HepG2 (cell line): ENCODE results near the gene IL32. TPM values are rescaled to one million over a fixed set of nuclear protein-coding genes. Genes with fewer than 3 reads are reported as not detected.

ENCODE experiments used
- ATAC-seq: fragments of 200-7000 bp; cut with Tn5 transposase; 3 replicates; pipeline ENCODE4 v1.9.1; 2020; ENCODE audit warnings: mild to moderate bottlenecking, moderate library complexity
- BruUV-seq: library from RNA; stranded (reverse); fragments of 400-500 nt; replicated peaks from 2 replicates; lab custom pipeline; 2021; lab: Mats Ljungman, UMichigan
- CTCF ChIA-PET: fragments of 300-600 bp; formaldehyde crosslinking; extraction: SDS; loops from one replicate; lab custom pipeline; 2021; ENCODE audit warnings: low total read pairs, inconsistent platforms, low intra/inter-chr PET ratio; lab: Yijun Ruan, JAX
- POLR2A ChIA-PET: fragments of 350-600 bp; sonication (Branson Sonifier 250); formaldehyde crosslinking; loops from one replicate; lab custom pipeline; 2020; ENCODE audit warnings: antibody characterized with exemption, inconsistent platforms; lab: Yijun Ruan, JAX
- DNase-seq: peaks from one replicate; pipeline ENCODE4 v3.0.0-alpha.2; 2015; ENCODE audit warnings: low spot score
- FAIRE-seq: peaks from 3 replicates; lab custom pipeline; 2011; peaks lifted over from hg19 to GRCh38; lab: Jason Lieb, UNC
- H2AFZ ChIP-seq: one replicate; pipeline ENCODE4 v1.6.1; 2011; ENCODE audit warnings: low read length, inconsistent platforms
- H3K27ac ChIP-seq: fragments of 300-600 bp; 3 replicates; pipeline ENCODE4 v1.8.0; 2011; ENCODE audit warnings: mixed run types, mild to moderate bottlenecking, mixed read lengths, low read length, inconsistent platforms; ENCODE audit not compliant: insufficient read depth; ENCODE audit errors: extremely low read length
- H3K27me3 ChIP-seq, 2 experiments: fragments of 200-600 bp in 1 of 2; 2 replicates in 1 of 2; 3 replicates in 1 of 2; pipeline versions ENCODE4 v1.6.0 to v1.8.0; 2011; ENCODE audit warnings: low read length in 2 of 2, mild to moderate bottlenecking in 2 of 2, moderate library complexity in 2 of 2, inconsistent platforms in 1 of 2; ENCODE audit not compliant: insufficient read depth in 2 of 2, control insufficient read depth in 1 of 2
- H3K36me3 ChIP-seq, 2 experiments: fragments of 200-600 bp in 1 of 2; replicated peaks in 1 of 2; 2 replicates in 1 of 2; 3 replicates in 1 of 2; pipeline versions ENCODE4 v1.5.1 to v1.8.0; 2011; ENCODE audit warnings: low read length in 2 of 2, inconsistent platforms in 1 of 2; ENCODE audit not compliant: insufficient read depth in 2 of 2, control insufficient read depth in 1 of 2
- H3K4me1 ChIP-seq: 2 replicates; pipeline ENCODE4 v1.5.1; 2012; ENCODE audit warnings: low read length, inconsistent platforms; ENCODE audit not compliant: insufficient read depth
- H3K4me2 ChIP-seq: 2 replicates; pipeline ENCODE4 v1.6.0; 2011; ENCODE audit warnings: low read depth, low read length, inconsistent platforms
- H3K4me3 ChIP-seq, 3 experiments: fragments of 200-600 bp in 1 of 3; sonication (generic), shearing (Covaris generic) in 1 of 3; replicated peaks in 1 of 3; 2 replicates each; pipeline ENCODE4 v1.5.1; 2011 to 2016; ENCODE audit warnings: low read length in 3 of 3, inconsistent platforms in 2 of 3, low read depth in 2 of 3, mild to moderate bottlenecking in 2 of 3, control low read depth in 1 of 3, mixed read lengths in 1 of 3; ENCODE audit not compliant: insufficient read depth in 1 of 3
- H3K79me2 ChIP-seq: one replicate; pipeline ENCODE4 v1.6.1; 2011; ENCODE audit warnings: low read length, inconsistent platforms; ENCODE audit not compliant: insufficient read depth
- H3K9ac ChIP-seq: 2 replicates; pipeline ENCODE4 v1.6.0; 2011; ENCODE audit warnings: mild to moderate bottlenecking, low read depth, low read length, inconsistent platforms; ENCODE audit not compliant: insufficient read depth
- H3K9me3 ChIP-seq: 2 replicates; pipeline ENCODE4 v1.5.1; 2012; ENCODE audit warnings: mild to moderate bottlenecking, low read length
- H4K20me1 ChIP-seq: 2 replicates; pipeline ENCODE4 v1.6.0; 2011; ENCODE audit warnings: inconsistent platforms, mild to moderate bottlenecking, low read length, moderate library complexity; ENCODE audit not compliant: insufficient read depth
- BATF2 ChIP-seq: sonication (generic); formaldehyde crosslinking; IDR thresholded peaks from 2 replicates; pipeline ENCODE4 v1.8.0; 2022; ENCODE audit warnings: mild to moderate bottlenecking, missing genetic modification reagents, moderate library complexity
- FOXP4 ChIP-seq: sonication (generic); formaldehyde crosslinking; IDR thresholded peaks from 2 replicates; pipeline ENCODE4 v1.4.0; 2020; ENCODE audit warnings: missing genetic modification reagents
- MAX ChIP-seq: IDR thresholded peaks from 2 replicates; pipeline ENCODE4 v1.6.1; 2012; ENCODE audit warnings: inconsistent platforms
- ZNF263 ChIP-seq: sonication (generic); formaldehyde crosslinking; IDR thresholded peaks from 2 replicates; pipeline ENCODE4 v1.4.0; 2020; ENCODE audit warnings: missing genetic modification reagents
- ZNF652 ChIP-seq: IDR thresholded peaks from 2 replicates; pipeline ENCODE4 v1.6.1; 2016; ENCODE audit warnings: low read depth, borderline replicate concordance
- ZNF687 ChIP-seq: sonication (generic); formaldehyde crosslinking; IDR thresholded peaks from 2 replicates; pipeline ENCODE4 v1.5.1; 2020; ENCODE audit warnings: mild to moderate bottlenecking, missing genetic modification reagents, moderate library complexity
- WGBS: methylation state at CpG from one replicate; pipeline ENCODE4 v1.1.6; 2017; ENCODE audit warnings: low lambda C conversion rate; 5-methylcytosine and 5-hydroxymethylcytosine counted together
- in situ Hi-C: cut with HindIII; loops from 2 replicates; pipeline ENCODE4 v1.10.0; 2017; ENCODE audit warnings: low pct_unique_long_range_greater_than_20kb; ENCODE audit not compliant: extremely low pct_ligation_motif_present
- intact Hi-C: fragments of 100-400 bp; cut with micrococcal nuclease; formaldehyde crosslinking; loops from one replicate; pipeline ENCODE4 v1.10.0; 2022; ENCODE audit not compliant: unreplicated experiment
- polyA plus RNA-seq, 8 experiments: library from polyadenylated mRNA; depleted of rRNA in 3 of 8; stranded (reverse) in 7 of 8; unstranded in 1 of 8; fragments of >200 nt; fragmentation: Illumina TruSeq in 4 of 8; extraction: Trizol in 4 of 8; gene quantifications; 2 replicates each; pipeline versions ENCODE4 v1.2.1 to v1.2.3, GENCODE V29; 2011 to 2016; ENCODE audit warnings: low read depth in 4 of 8, missing spikeins in 1 of 8, mixed read lengths in 1 of 8; ENCODE audit not compliant: insufficient read depth in 1 of 8
- total RNA-seq, 5 experiments: library from RNA; depleted of rRNA; stranded (reverse); fragments of >200 nt; fragmentation: Illumina TruSeq; extraction: Trizol; gene quantifications; 2 replicates each; pipeline ENCODE4 v1.2.3, GENCODE V29; 2016; ENCODE audit warnings: low read depth in 1 of 5

Gene IL32
- total and polyA plus RNA-seq, 2 of the 13 experiments (the other 11 are each of a cell fraction or from before 2014, with no cell fraction given) = 115 to 165 TPM

GRCh38 chr16:3098459-3099394 lies 33.3 kb downstream of the IL32 start, which contains the start of gene ZSCAN10:
ZSCAN10 (minus strand) TSS chr16:3099294; CDS start chr16:3092937, 6,357 bp downstream.
- TF ChIP-seq FOXP4 = no peak
- peak; percentile 60; the same call in 1 of the 2 replicates for TF ChIP-seq ZNF263 (CRISPR knock-in tag)
- no peak for TF ChIP-seq BATF2 (CRISPR knock-in tag)
- TF ChIP-seq ZNF687 = peak; percentile 63
- TF ChIP-seq MAX = peak; percentile 62
- peak; percentile 75 for TF ChIP-seq ZNF652
- DNase-seq (no peak), ATAC-seq (no peak), FAIRE-seq (no peak)
- Histone ChIP-seq H4K20me1 (no peaks in the 10 kb centered on the region), H3K27me3 (peaks cover 0 to 13% of the 10 kb centered on the region in 2 experiments; a peak in 2 of 5 replicates), H3K79me2 (no peaks in the 10 kb centered on the region), H3K4me2 (peak within 1 kb of the TSS; percentile 86), H3K36me3 (no peaks in the 10 kb centered on the region), H3K4me1 (peaks cover 54% of the 10 kb centered on the region), H3K9me3 (no peaks in the 10 kb centered on the region), H3K9ac (0 out of 2 replicates have a peak within 1 kb of the TSS, but pooled peaks have one; percentile 23), H2AFZ (peak within 1 kb of the TSS; percentile 87), H3K27ac (no peak within 1 kb of the TSS), H3K4me3 (peak within 1 kb of the TSS in 2 of 3 experiments; percentile 5 to 62; a peak in 2 of 6 replicates)
- intact Hi-C loops (loop anchor here (5.0 kb wide), 1 partner anchor 34 kb away; no protein-coding TSS in a partner anchor), in situ Hi-C loops (no loop called here)
- POLR2A ChIA-PET = interaction anchor here (0.7 to 3.3 kb wide), 10 partner anchors 8 to 1918 kb away, joined by 3 to 17 read pairs (median 6); partner anchors contain the start of genes IL32 and ZNF213
- no TSS peak for BruUV-seq
- 51% methylated on average over 10 of the region's 21 CpGs for WGBS
- CTCF ChIA-PET = no interaction called here
